ENCODE measurements around the gene ATP8A2.

Gene ATP8A2

DNA sequence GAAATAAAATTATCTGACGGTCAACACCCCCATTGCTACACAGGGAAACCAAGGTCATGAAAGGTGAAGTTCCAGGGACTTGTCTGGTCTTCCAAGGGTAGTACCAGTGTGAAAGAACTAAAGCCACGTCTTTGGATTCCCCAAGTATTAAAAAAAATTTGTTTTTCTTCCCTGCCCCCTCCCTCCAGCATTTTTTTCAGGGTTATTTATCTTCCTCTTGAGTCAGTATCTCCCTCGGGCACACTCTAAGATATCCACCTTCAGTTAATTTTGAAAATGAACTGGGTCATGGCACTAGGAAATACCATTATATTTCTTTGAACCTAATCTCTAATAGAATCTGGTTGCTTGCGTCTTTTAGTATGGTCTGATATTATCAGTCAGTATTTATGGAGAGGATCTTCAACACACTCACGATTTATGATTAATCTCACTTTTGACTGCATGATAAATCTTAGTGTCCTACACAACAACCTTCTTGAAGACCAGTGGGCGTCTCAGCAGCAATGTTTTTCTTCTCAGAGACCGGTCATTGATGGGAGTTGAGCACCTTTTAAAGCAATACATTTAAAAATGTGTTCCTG is 9.1 kb downstream of the ATP8A2 start:
- no peak for DNase-seq (ENCODE audit: low read depth, low spot score)

DNA sequence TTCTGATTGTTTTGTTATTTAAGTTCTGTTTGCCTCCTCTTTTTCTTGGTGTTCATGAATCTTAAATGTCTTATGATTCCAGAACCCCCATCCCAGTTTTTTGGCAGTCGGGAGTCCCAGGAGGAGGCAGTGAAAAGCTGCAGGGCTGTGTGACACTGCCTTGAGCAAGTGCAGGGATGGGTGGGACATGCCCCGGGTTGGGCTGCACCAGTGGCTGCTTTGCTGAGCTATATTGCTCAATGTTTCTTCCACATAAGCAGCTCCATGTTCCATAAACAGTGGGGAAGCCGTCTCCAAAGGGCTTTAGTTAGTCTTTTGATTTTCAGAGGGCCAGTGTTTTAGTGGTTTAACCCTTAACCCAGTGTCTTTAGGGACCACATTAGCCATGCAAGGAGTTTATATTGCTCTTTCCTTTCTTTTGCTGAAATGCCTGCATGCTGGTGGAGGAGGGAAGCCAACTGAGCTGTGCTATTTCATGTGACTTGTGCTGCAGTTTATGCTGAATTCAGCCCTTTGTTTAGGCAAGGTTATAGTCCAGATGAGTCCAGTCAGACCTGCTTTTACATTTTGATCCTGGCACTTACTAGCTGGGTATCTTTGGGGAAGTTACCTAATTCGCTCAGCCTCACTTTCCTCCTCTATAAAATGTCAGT is 13.1 kb downstream of the ATP8A2 start:
- no peak for DNase-seq (ENCODE audit: low read depth, low spot score)

DNA sequence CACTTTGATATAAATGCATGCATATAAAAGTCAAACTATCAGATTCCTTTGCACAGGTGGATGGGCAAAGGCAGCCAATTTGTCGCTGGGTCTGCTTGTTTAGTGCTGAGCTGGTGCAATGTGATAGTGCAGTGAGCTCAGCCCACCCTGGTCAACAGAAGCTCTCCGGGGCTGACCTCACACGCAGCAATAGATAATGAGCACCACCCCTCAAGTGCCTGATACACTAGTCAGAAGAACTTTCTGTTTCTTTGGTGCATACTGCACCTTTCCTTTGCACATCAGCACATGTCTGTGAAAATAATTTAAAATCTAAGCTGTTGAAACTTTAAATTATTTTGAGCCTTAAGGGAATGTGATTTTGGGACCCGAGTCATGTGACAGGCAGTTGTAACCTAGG is 20.2 kb downstream of the ATP8A2 start:
- no peak for DNase-seq (ENCODE audit: low read depth, low spot score)

DNA sequence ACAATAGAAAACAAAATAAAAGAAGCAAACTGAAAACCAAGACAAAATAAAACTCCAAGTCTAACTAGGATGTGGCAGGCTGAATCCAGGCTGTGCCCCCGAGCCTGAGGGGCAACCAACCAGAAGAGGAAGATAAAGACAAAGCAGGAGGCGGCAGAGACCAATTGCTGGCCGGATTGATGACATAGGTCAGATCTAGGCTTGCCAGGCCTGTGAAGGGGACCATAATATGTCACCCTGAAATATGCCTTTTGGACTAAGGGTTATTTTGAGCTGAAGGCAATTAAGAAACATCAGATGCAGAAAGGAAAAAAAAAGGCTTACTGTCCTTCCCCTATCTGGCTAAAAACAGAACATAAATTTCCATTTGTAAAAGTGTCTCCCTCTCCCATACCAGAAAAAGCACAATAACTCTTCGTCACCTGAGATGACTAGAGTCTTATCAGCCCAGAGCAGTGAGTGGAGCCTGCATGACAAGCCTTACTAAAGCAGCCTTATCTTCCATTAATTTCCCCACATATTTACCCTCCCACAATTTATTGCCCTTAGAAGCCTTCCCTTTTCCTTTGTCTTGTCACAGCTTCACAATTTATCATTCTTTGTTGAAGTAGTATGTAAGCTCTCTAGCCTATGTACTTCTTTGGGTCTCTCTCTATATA is 22.8 kb downstream of the ATP8A2 start:
- DNase-seq (ENCODE audit: low read depth, low spot score): no peak

DNA sequence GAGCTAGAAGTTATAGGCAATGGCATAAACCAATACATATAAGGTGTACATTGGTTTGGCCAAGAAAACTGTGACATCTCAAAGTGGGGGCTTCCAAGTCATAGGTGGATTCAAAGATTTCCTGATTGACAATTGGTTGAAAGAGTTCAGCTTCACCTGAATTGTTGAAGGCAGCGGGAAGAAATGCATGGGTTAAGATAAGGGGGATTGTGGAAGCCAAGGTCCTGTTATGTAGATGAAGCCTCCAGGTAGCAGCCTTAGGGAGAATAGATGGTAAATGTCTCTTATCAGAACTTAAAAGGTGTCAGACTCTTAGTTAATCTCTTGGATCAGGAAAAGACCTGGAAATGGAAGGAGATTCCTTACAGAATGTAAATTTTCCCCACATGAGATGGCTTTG is 26.0 kb downstream of the ATP8A2 start:
- no peak for DNase-seq (ENCODE audit: low read depth, low spot score)

DNA sequence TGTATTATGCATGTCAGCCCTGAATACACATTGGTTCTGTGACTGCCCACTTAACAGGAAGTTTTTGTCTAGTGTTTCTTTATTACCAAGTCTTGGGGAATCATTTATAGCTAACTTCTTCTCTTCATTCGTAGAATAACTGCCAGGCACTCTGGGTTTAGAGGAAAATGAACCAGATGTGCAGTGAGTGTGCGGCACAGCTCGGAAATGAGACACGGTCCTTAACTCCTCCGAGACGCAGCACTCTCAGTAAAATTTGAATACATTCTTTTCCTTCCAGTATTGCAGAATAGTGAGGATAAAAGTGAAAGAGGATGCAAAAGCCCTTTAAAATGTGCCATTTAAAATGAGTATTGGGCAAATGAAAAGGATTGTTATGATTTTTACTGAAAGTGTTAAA is 29.2 kb downstream of the ATP8A2 start:
- no peak for DNase-seq (ENCODE audit: low read depth, low spot score)

DNA sequence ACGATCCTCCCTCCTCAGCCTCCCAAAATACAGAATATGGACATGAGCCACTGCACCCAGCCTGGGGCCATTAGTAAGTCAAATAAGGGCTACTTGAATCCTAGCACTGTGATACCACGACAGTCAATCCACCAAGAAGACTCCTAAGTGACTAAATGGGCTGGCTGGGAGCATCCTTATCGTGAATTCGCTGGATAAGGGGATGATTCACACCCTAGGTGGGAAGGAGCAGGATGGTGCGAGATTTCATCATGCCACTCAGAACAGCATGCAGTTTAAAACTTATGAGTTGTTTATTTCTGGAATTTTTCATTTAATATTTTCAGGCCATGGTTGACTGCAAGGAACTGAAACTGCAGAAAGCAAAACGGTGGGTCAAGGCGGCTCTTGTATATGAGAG is 30.2 kb downstream of the ATP8A2 start:
- DNase-seq (ENCODE audit: low read depth, low spot score): no peak

DNA sequence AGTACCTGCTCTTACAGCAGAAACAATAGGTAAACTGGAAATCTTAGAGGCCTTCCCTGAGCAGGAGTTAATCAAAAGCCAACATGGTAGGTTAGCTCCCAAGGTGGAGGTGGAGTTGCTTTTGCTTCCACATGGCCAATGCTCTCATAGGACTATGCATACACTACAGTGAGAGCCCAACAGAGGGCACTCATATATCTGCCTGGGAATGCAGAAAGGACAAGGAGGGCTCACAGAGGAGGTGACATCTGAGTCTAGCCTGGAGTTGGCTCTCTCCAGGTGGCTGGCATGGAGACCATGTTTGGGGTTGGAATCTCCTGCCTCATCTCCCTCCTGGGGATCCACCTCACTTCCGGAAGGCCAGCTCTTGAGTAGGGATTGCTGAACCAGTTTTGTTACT is 34.6 kb downstream of the ATP8A2 start:
- no peak for DNase-seq (ENCODE audit: low read depth, low spot score)

DNA sequence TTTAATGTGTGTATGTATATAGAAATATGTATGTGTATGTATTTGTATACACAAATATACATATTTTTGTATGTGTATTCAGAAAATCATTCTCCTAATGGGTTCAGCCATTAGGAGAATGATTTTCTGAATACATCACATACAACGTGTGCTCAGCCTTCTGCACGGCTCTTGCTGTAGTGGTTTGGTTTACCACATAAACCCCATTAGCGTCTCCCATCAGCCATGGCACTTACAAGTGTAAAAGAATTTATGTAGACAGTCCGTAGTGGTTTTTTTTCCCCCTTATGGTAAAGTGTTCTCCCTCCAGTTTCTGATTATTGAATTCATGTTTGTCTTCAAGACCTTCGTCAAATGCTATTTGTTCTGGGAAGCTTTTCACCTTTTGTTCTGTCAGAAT is 38.2 kb downstream of the ATP8A2 start:
- DNase-seq (ENCODE audit: low read depth, low spot score): no peak

DNA sequence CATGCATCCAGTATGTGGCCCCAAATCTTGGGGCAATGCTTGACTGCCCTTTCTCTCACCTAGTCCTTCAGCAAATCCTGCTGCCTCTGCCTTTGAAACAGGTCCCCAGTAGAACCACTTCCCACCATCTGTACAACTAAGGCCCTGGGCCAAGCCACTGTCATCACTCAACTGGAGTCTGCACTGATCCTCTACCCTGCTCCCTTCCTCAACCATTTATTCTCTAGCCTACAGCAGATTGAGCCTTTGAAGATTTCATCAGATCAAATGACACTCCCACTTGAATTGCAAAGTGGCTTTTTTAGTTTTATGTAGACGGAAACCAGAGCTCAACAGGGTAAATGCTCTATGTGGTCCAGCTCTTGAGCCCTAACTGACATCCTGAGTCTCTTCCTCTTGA is 43.5 kb downstream of the ATP8A2 start:
- DNase-seq (ENCODE audit: low read depth, low spot score): no peak

DNA sequence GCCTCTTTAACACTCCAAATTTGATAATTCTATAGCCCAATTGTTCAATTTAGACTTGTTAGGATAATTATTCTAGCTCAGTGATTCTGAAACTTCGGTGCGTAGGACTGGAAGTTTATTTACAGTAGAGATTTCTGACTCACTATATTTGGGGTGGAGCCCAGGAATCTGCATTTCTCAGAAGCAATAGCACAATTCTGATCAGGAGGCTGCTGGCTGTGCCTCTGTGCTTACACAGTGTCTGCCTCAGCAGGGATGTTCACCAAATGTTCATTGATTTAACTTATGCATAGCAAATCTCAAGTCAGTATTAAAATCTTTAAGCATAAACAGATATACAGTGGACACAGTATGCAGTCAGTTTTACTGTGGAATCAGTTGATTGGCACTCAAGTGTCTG is 45.8 kb downstream of the ATP8A2 start:
- DNase-seq (ENCODE audit: low read depth, low spot score): no peak

DNA sequence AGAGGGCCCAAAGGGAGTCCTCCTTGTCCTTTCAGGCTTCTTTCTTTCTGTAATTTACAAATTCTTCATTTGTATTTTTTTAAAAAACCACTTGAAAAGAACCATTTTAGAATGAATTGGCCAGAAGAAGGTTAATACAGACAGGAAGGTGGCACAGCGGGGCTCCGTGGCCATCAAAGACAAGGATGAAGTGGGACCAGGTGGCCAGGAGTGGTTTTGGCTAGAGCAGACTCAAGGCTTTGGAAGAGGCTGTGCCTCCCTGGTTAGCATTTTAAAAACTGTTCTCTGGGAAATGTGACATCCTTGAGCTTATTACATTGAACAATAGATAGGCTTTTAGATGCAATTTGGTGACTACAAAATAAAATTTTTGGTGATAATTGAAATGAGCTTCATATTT is 48.4 kb downstream of the ATP8A2 start:
- DNase-seq (ENCODE audit: low read depth, low spot score): no peak

DNA sequence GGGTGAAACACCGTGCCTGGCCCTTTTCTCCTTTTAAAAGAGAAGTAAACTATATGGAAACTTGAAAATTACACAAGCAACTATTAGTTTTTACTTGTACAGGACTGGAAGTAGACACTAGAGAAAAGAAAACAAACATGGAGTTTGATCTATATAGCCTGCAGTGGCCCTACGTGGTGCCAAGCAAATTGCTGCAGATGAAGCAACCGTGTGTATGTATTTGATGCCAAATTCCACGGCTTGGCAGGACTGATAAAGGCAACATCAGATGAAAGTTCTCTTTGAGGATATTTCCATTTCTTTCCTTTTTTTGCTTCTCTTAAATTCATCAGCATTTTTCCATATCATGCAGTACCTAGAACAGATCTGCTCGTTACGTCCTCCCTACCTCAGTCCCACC is 49.8 kb downstream of the ATP8A2 start:
- no peak for DNase-seq (ENCODE audit: low read depth, low spot score)

DNA sequence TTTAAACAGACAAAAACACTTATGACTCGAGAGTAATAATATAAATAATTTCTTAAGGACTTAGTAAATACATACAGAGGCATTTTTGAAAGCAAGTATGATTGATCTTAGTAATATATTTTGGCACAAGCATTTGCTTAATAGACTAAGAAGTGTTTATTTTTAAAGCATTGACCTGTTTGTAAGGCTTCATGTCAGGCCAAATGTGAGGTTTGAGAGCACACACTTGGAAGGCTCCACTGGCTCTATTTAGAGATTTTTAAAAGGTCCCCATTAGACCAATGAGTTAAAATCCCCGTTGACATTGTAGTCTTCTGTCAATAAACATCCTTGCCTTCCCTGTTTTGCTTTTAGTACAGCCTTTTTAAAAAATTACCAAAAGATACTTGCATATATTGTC is 50.4 kb downstream of the ATP8A2 start:
- DNase-seq (ENCODE audit: low read depth, low spot score): no peak

DNA sequence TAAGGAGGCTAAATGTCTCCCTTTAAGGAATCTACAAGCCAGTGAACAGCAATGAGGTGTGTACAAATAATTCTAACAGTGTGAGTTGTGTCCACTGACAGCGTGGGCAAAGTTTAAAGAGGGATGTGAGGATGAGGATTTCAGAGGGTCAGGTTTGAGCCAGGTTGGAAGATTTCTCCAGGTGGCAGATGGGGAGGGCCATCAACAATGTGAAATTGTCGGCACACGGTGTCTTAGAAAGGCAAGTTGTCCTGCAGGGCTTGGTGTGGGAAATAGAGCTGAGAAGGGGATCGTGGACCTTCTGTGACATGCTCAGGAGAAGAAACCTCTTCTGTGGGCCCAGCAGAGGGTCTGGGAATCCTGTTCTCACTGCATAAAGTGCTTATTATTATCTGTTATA is 52.1 kb downstream of the ATP8A2 start:
- DNase-seq (ENCODE audit: low read depth, low spot score): no peak

DNA sequence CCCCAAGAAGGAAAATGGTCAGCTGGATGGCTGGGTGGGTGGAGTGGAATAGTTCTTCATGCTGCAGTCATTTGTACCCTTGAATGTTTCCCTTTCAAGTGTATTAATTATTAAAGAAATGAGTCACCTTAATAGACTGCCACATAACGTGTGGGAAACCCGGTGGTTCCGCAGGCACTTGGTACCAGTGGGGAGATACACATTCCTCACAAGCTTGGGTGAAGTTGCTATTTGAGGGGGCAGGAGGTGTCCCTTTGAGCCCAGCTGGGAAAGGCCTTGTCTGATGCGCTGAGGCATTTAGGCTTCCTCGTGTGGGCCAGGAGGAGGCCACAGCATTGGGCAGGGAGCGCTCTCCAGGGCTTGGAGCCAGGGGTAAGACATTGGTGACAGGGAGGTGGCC is 57.7 kb downstream of the ATP8A2 start:
- DNase-seq (ENCODE audit: low read depth, low spot score): no peak

DNA sequence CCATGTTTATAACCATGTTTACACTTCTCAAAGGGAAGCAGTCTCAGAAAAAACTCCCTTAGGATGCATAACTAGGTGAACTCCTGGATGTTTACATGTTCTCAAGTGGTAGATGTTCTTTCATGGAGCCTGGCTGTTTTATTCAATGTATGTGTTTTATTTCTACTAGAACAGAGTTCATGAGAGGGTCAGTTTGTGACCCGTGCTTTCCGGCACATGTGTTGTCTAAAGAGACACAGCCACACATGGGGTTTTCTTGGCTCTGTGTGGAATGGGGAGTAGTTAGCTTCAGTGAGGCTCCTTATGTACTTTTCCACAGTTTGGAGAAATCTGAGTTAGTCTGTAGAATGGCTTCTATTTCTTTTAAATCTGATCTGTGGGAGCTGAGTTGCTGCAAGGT is 60.9 kb downstream of the ATP8A2 start:
- no peak for DNase-seq (ENCODE audit: low read depth, low spot score)

DNA sequence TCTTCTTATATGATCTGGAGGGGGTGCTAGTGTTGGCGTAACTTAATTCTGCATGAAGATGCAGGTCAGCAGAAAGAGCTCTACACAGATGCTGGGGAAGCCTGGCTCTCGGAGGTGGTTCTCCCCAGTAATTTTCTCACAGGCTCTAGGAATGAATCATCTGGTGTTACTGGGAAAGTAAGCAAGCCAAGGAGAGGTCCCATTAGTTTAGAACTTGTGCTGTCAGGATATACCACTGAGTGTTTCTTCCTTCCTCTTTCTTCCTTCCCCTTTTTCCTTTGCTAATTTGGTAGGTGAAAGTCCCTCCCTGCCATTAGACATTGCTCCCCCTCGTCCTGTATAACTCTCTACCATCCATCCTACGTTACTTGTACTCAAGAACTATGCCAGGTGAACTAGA is 68.3 kb downstream of the ATP8A2 start:
- no peak for DNase-seq (ENCODE audit: low read depth, low spot score)

DNA sequence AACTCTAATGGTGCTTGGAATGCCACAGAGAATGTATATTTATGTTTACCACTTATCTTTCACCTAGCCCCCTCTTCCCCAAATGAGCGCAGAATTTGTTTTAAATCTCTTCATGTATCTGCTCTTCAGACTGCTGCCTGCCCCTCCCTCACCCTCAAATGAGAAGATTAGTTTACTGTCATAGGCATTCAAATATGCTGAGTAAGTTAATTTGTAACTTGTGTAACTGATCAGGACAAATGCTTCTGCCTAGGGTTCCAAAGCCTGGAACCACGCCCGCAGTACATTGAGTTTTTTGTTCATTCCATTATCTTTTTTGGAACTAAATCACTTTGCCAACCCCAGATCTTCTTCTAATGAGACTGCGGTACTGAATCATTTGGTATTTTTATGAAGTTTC is 74.5 kb downstream of the ATP8A2 start:
- no peak for DNase-seq (ENCODE audit: low read depth, low spot score)

DNA sequence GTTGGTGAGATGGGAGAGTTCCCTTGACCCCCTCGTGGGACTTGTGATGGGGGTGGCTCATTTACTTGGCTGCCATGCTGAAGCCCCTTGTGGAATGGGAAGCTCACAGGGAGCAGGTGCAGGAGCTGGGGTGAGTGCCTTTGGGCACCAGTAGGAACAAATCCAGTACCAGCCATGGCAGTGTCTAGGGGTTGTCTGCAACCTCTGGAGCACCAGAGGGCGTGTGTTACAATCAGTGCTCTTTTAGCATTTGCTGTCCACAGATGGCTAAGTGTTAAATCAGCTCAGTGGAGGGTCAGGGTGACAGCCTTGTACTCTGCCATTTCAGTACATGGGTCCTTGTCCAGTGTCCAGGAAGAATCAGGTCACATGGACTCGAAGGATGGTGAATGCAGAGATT is 75.6 kb downstream of the ATP8A2 start:
- DNase-seq (ENCODE audit: low read depth, low spot score): no peak

DNA sequence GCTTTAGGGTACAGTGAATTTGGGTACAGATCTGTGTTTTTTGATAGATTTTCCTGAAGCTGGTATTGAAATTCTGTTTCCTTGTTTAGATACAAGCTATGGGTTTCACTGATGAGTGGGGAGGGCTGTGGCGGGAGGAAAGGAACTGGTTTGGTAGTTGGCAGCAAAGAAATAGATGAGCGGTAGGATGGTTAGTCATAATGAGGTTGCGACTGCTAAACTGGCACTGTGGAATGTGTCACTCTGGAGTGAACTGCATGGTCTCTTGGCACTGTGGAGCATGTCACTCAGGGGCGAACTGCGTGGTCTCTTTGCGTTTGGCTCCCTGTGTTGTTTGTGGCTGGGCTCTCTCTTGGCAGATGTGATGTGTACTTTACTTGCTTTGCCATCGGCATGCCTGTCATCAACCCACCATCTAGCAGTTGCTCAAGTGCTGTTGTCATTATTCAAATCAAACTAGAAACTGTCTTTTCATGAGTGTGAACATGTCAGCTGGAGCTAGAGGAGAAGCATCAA is 82.1 kb downstream of the ATP8A2 start:
- DNase-seq (ENCODE audit: low read depth, low spot score): no peak

DNA sequence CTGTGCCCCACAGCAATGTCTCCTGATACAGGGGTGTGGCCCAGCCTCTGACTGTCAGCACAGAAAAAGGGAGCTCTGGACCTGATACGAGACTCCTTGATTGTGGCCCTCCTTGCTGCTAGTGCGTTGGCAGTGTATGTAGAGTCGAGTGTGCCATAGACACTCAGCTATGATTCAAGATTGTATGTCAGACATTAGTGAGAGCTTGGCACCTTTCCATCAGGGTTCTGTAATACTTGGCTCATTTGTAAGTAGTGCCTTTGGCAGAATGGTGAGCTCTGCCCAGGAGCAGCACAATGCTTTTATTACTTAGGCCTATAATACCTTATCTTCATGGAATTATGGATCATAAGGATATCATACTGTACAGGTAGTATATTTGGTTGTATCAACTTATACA is 83.4 kb downstream of the ATP8A2 start:
- DNase-seq (ENCODE audit: low read depth, low spot score): no peak

DNA sequence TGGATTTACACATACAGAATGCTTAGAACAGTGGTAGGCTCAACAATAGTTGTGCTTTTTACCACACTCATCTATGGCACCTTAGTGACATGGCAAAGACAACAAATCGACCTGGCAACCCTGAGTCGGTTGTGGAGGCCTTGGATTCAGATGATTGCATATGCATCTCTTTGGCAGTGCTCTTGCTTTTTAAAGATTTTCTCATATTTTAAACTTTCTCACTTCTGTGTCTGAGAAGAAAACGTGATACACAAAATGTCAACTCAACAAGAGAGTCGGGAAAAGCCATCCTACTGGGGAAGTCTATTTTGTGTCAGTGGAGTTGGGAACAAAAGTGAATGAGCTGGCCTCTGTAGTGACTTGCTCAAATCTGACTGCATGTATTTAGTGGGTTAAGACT is 85.8 kb downstream of the ATP8A2 start:
- DNase-seq (ENCODE audit: low read depth, low spot score): no peak

Measured in smooth muscle cell of the brain vasculature (primary cell).